HepG2 (cell line): ENCODE data around the gene FCAMR. TPM values are rescaled to one million over a fixed set of nuclear protein-coding genes. Genes with fewer than 3 reads are reported as not detected.
A peak's percentile ranks its signal among the peaks of the same experiment; 100 is the strongest.

Experiments used
- ATAC-seq: fragments of 200-7000 bp; cut with Tn5 transposase; 3 replicates; pipeline ENCODE4 v1.9.1; 2020; ENCODE audit warnings: mild to moderate bottlenecking, moderate library complexity
- BruUV-seq: library from RNA; stranded (reverse); fragments of 400-500 nt; replicated peaks from 2 replicates; lab custom pipeline; 2021; lab: Mats Ljungman, UMichigan
- CTCF ChIA-PET: fragments of 300-600 bp; formaldehyde crosslinking; extraction: SDS; loops from one replicate; lab custom pipeline; 2021; ENCODE audit warnings: low total read pairs, inconsistent platforms, low intra/inter-chr PET ratio; lab: Yijun Ruan, JAX
- POLR2A ChIA-PET: fragments of 350-600 bp; sonication (Branson Sonifier 250); formaldehyde crosslinking; loops from one replicate; lab custom pipeline; 2020; ENCODE audit warnings: antibody characterized with exemption, inconsistent platforms; lab: Yijun Ruan, JAX
- DNase-seq: peaks from one replicate; pipeline ENCODE4 v3.0.0-alpha.2; 2015; ENCODE audit warnings: low spot score
- FAIRE-seq: peaks from 3 replicates; lab custom pipeline; 2011; peaks lifted over from hg19 to GRCh38; lab: Jason Lieb, UNC
- H2AFZ ChIP-seq: one replicate; pipeline ENCODE4 v1.6.1; 2011; ENCODE audit warnings: low read length, inconsistent platforms
- H3K27ac ChIP-seq: fragments of 300-600 bp; 3 replicates; pipeline ENCODE4 v1.8.0; 2011; ENCODE audit warnings: mixed run types, mild to moderate bottlenecking, mixed read lengths, low read length, inconsistent platforms; ENCODE audit not compliant: insufficient read depth; ENCODE audit errors: extremely low read length
- H3K27me3 ChIP-seq, 2 experiments: fragments of 200-600 bp in 1 of 2; 2 replicates in 1 of 2; 3 replicates in 1 of 2; pipeline versions ENCODE4 v1.6.0 to v1.8.0; 2011; ENCODE audit warnings: low read length in 2 of 2, mild to moderate bottlenecking in 2 of 2, moderate library complexity in 2 of 2, inconsistent platforms in 1 of 2; ENCODE audit not compliant: insufficient read depth in 2 of 2, control insufficient read depth in 1 of 2
- H3K36me3 ChIP-seq, 2 experiments: fragments of 200-600 bp in 1 of 2; replicated peaks in 1 of 2; 2 replicates in 1 of 2; 3 replicates in 1 of 2; pipeline versions ENCODE4 v1.5.1 to v1.8.0; 2011; ENCODE audit warnings: low read length in 2 of 2, inconsistent platforms in 1 of 2; ENCODE audit not compliant: insufficient read depth in 2 of 2, control insufficient read depth in 1 of 2
- H3K4me1 ChIP-seq: 2 replicates; pipeline ENCODE4 v1.5.1; 2012; ENCODE audit warnings: low read length, inconsistent platforms; ENCODE audit not compliant: insufficient read depth
- H3K4me2 ChIP-seq: 2 replicates; pipeline ENCODE4 v1.6.0; 2011; ENCODE audit warnings: low read depth, low read length, inconsistent platforms
- H3K4me3 ChIP-seq, 3 experiments: fragments of 200-600 bp in 1 of 3; sonication (generic), shearing (Covaris generic) in 1 of 3; replicated peaks in 1 of 3; 2 replicates each; pipeline ENCODE4 v1.5.1; 2011 to 2016; ENCODE audit warnings: low read length in 3 of 3, inconsistent platforms in 2 of 3, low read depth in 2 of 3, mild to moderate bottlenecking in 2 of 3, control low read depth in 1 of 3, mixed read lengths in 1 of 3; ENCODE audit not compliant: insufficient read depth in 1 of 3
- H3K79me2 ChIP-seq: one replicate; pipeline ENCODE4 v1.6.1; 2011; ENCODE audit warnings: low read length, inconsistent platforms; ENCODE audit not compliant: insufficient read depth
- H3K9ac ChIP-seq: 2 replicates; pipeline ENCODE4 v1.6.0; 2011; ENCODE audit warnings: mild to moderate bottlenecking, low read depth, low read length, inconsistent platforms; ENCODE audit not compliant: insufficient read depth
- H3K9me3 ChIP-seq: 2 replicates; pipeline ENCODE4 v1.5.1; 2012; ENCODE audit warnings: mild to moderate bottlenecking, low read length
- H4K20me1 ChIP-seq: 2 replicates; pipeline ENCODE4 v1.6.0; 2011; ENCODE audit warnings: inconsistent platforms, mild to moderate bottlenecking, low read length, moderate library complexity; ENCODE audit not compliant: insufficient read depth
- DMAP1 ChIP-seq: IDR thresholded peaks from 2 replicates; pipeline ENCODE4 v1.6.1; 2016
- IRF2 ChIP-seq: IDR thresholded peaks from 2 replicates; pipeline ENCODE4 v1.6.1; 2018; ENCODE audit warnings: missing genetic modification reagents, missing compliant biosample characterization
- KDM1A ChIP-seq: IDR thresholded peaks from 2 replicates; pipeline ENCODE4 v1.6.1; 2016; ENCODE audit warnings: missing compliant biosample characterization
- TCF7L2 ChIP-seq: IDR thresholded peaks from 2 replicates; pipeline ENCODE4 v1.6.1; 2011; ENCODE audit warnings: mild to moderate bottlenecking, low read depth, low read length, moderate library complexity
- THAP7 ChIP-seq: sonication (generic); formaldehyde crosslinking; IDR thresholded peaks from 2 replicates; pipeline ENCODE4 v1.8.1; 2023; ENCODE audit warnings: mild to moderate bottlenecking, missing genetic modification reagents
- THRA ChIP-seq: sonication (generic); formaldehyde crosslinking; IDR thresholded peaks from 2 replicates; pipeline ENCODE4 v1.4.0; 2020; ENCODE audit warnings: missing genetic modification reagents, borderline replicate concordance
- ZMYM3 ChIP-seq: sonication (generic); formaldehyde crosslinking; IDR thresholded peaks from 2 replicates; pipeline ENCODE4 v1.5.1; 2020; ENCODE audit warnings: mild to moderate bottlenecking, missing genetic modification reagents
- ZNF577 ChIP-seq: sonication (generic); formaldehyde crosslinking; IDR thresholded peaks from 2 replicates; pipeline ENCODE4 v1.4.0; 2020; ENCODE audit warnings: mild to moderate bottlenecking, low read depth, missing genetic modification reagents, borderline replicate concordance
- ZNF629 ChIP-seq: sonication (generic); formaldehyde crosslinking; conservative IDR thresholded peaks from 2 replicates; pipeline ENCODE4 v1.5.0; 2020; ENCODE audit warnings: missing genetic modification reagents
- WGBS: methylation state at CpG from one replicate; pipeline ENCODE4 v1.1.6; 2017; ENCODE audit warnings: low lambda C conversion rate; 5-methylcytosine and 5-hydroxymethylcytosine counted together
- in situ Hi-C: cut with HindIII; loops from 2 replicates; pipeline ENCODE4 v1.10.0; 2017; ENCODE audit warnings: low pct_unique_long_range_greater_than_20kb; ENCODE audit not compliant: extremely low pct_ligation_motif_present
- intact Hi-C: fragments of 100-400 bp; cut with micrococcal nuclease; formaldehyde crosslinking; loops from one replicate; pipeline ENCODE4 v1.10.0; 2022; ENCODE audit not compliant: unreplicated experiment
- polyA plus RNA-seq, 8 experiments: library from polyadenylated mRNA; depleted of rRNA in 3 of 8; stranded (reverse) in 7 of 8; unstranded in 1 of 8; fragments of >200 nt; fragmentation: Illumina TruSeq in 4 of 8; extraction: Trizol in 4 of 8; gene quantifications; 2 replicates each; pipeline versions ENCODE4 v1.2.1 to v1.2.3, GENCODE V29; 2011 to 2016; ENCODE audit warnings: low read depth in 4 of 8, missing spikeins in 1 of 8, mixed read lengths in 1 of 8; ENCODE audit not compliant: insufficient read depth in 1 of 8
- total RNA-seq, 5 experiments: library from RNA; depleted of rRNA; stranded (reverse); fragments of >200 nt; fragmentation: Illumina TruSeq; extraction: Trizol; gene quantifications; 2 replicates each; pipeline ENCODE4 v1.2.3, GENCODE V29; 2016; ENCODE audit warnings: low read depth in 1 of 5
- TF ChIP-seq, protein P1 (sequence below): sonication (generic); formaldehyde crosslinking; IDR thresholded peaks from 2 replicates; pipeline ENCODE4 v1.5.1; 2020; ENCODE audit warnings: missing genetic modification reagents, mild to moderate bottlenecking, borderline replicate concordance
- TF ChIP-seq, protein P2 (sequence below): sonication (generic); formaldehyde crosslinking; IDR thresholded peaks from 2 replicates; pipeline ENCODE4 v1.4.0; 2020; ENCODE audit warnings: mild to moderate bottlenecking, missing genetic modification reagents

FCAMR gene
- total and polyA plus RNA-seq, 2 of the 13 experiments (the other 11 are each of a cell fraction or from before 2014, with no cell fraction given), result not detected

DNA sequence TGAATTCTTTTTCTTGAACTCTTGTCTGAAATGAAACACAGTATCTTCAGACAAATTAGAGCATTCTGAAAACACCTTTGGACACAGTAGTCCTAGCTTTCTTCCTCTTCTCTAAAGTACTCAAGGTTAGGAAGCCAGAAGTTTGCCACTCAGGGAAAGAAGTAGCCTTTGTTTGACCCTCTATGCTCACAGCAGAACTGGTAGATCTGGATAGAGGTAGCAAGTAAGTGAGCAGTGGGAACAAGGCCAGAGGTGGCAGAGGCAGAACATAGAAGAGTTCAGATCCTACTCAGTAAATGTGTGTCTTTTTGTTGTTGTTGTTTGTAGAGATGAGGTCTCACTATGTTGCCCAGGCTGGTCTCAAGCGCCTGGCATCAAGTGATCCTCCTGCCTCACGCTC lies 16.6 kb downstream of the FCAMR start (continued):
- TF ChIP-seq, protein P1, sequence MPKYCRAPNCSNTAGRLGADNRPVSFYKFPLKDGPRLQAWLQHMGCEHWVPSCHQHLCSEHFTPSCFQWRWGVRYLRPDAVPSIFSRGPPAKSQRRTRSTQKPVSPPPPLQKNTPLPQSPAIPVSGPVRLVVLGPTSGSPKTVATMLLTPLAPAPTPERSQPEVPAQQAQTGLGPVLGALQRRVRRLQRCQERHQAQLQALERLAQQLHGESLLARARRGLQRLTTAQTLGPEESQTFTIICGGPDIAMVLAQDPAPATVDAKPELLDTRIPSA (CRISPR knock-in tag), result no peak
- no peak for TF ChIP-seq ZNF577 (CRISPR knock-in tag)
- no peak for TF ChIP-seq IRF2 (CRISPR knock-in tag)
- TF ChIP-seq THRA, result no peak
- no peak for TF ChIP-seq THAP7 (CRISPR knock-in tag)
- no peak for TF ChIP-seq TCF7L2
- TF ChIP-seq, protein P2, sequence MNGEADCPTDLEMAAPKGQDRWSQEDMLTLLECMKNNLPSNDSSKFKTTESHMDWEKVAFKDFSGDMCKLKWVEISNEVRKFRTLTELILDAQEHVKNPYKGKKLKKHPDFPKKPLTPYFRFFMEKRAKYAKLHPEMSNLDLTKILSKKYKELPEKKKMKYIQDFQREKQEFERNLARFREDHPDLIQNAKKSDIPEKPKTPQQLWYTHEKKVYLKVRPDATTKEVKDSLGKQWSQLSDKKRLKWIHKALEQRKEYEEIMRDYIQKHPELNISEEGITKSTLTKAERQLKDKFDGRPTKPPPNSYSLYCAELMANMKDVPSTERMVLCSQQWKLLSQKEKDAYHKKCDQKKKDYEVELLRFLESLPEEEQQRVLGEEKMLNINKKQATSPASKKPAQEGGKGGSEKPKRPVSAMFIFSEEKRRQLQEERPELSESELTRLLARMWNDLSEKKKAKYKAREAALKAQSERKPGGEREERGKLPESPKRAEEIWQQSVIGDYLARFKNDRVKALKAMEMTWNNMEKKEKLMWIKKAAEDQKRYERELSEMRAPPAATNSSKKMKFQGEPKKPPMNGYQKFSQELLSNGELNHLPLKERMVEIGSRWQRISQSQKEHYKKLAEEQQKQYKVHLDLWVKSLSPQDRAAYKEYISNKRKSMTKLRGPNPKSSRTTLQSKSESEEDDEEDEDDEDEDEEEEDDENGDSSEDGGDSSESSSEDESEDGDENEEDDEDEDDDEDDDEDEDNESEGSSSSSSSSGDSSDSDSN (CRISPR knock-in tag), result no peak

- no peak overlapping the region for H3K27ac ChIP-seq
- TF ChIP-seq ZNF629 (CRISPR knock-in tag), result peak; percentile 93
- 0 out of 2 replicates have a peak, but pooled peaks have one; percentile 11 for TF ChIP-seq KDM1A (CRISPR knock-in tag)
- no peak for TF ChIP-seq DMAP1 (CRISPR knock-in tag)
- TF ChIP-seq ZMYM3 (CRISPR knock-in tag), result peak; percentile 54; the same call in 1 of the 2 replicates
- TF ChIP-seq, all 625 proteins: peak for 3
- ChIA-PET CTCF (no interaction called here), POLR2A (no interaction called here)
- intact Hi-C loops, result no loop called here
- H3K9ac ChIP-seq, result no peak overlapping the region
- no peak for ATAC-seq
- no peaks in the 10 kb centered on the region for H4K20me1 ChIP-seq
- DNase-seq, result no peak
- H3K4me2 ChIP-seq, result no peak overlapping the region
- H3K36me3 ChIP-seq, result no peaks in the 10 kb centered on the region
- H3K4me3 ChIP-seq, result no peak overlapping the region
- H3K79me2 ChIP-seq, result no peaks in the 10 kb centered on the region
- 89% methylated on average over 3 of the region's 3 CpGs for WGBS
- peaks cover 99% of the 10 kb centered on the region for H3K4me1 ChIP-seq
- FAIRE-seq, result no peak
- 0 out of 2 replicates have a peak, but pooled peaks cover 7% of the 10 kb centered on the region for H3K9me3 ChIP-seq
- H2AFZ ChIP-seq, result no peak overlapping the region
- H3K27me3 ChIP-seq, result no peaks in the 10 kb centered on the region
- no TSS peak for BruUV-seq
- in situ Hi-C loops, result no loop called here
These were observed 17.1 kb downstream of the FCAMR start for GRCh38 chr1:206953126-206953525.
